ENCODE results near the gene CCDC27.

Gene CCDC27

GRCh38 chr1:3787745-3788605 is 35.7 kb downstream of the CCDC27 start:
- H3K4me3 ChIP-seq (ENCODE audit: low read depth, low read length): no peak overlapping the region
- H3K27me3 ChIP-seq: no peaks in the 10 kb centered on the region
- no peak for DNase-seq
- H3K4me1 ChIP-seq: no peaks in the 10 kb centered on the region
- H3K9me3 ChIP-seq: no peaks in the 10 kb centered on the region
- TF ChIP-seq CTCF (IDR thresholded peaks at IDR 0.05; ENCODE audit: low read depth, low read length): no peak
- no peaks in the 10 kb centered on the region; the same call in none of the 2 replicates for H3K36me3 ChIP-seq

- no peak for DNase-seq
- no peaks in the 10 kb centered on the region for H3K27me3 ChIP-seq
- H3K4me1 ChIP-seq: no peaks in the 10 kb centered on the region
- TF ChIP-seq CTCF (IDR thresholded peaks at IDR 0.05; ENCODE audit: low read depth, low read length): no peak
- no peaks in the 10 kb centered on the region; the same call in 1 of the 2 replicates for H3K36me3 ChIP-seq
- H3K4me3 ChIP-seq (ENCODE audit: low read depth, low read length): no peak overlapping the region
- H3K9me3 ChIP-seq: no peaks in the 10 kb centered on the region
Observed at GRCh38 chr1:3788756-3789420, 36.6 kb downstream of the CCDC27 start.

GRCh38 chr1:3789421-3790300 is 37.4 kb downstream of the CCDC27 start:
- Histone ChIP-seq H3K4me3 (ENCODE audit: low read depth, low read length) (no peak overlapping the region), H3K9me3 (no peaks in the 10 kb centered on the region), H3K4me1 (no peaks in the 10 kb centered on the region), H3K36me3 (no peaks in the 10 kb centered on the region; the same call in 1 of the 2 replicates), H3K27me3 (no peaks in the 10 kb centered on the region)
- DNase-seq: no peak
- TF ChIP-seq CTCF (IDR thresholded peaks at IDR 0.05; ENCODE audit: low read depth, low read length): no peak

GRCh38 chr1:3790500-3790923 is 38.3 kb downstream of the CCDC27 start:
- H3K9me3 ChIP-seq: no peaks in the 10 kb centered on the region
- no peaks in the 10 kb centered on the region; the same call in 1 of the 2 replicates for H3K36me3 ChIP-seq
- no peak for TF ChIP-seq CTCF (IDR thresholded peaks at IDR 0.05; ENCODE audit: low read depth, low read length)
- no peaks in the 10 kb centered on the region for H3K27me3 ChIP-seq
- DNase-seq: no peak
- H3K4me3 ChIP-seq (ENCODE audit: low read depth, low read length): no peak overlapping the region
- no peaks in the 10 kb centered on the region for H3K4me1 ChIP-seq

- no peaks in the 10 kb centered on the region for H3K9me3 ChIP-seq
- H3K4me1 ChIP-seq: no peaks in the 10 kb centered on the region
- H3K4me3 ChIP-seq (ENCODE audit: low read depth, low read length): no peak overlapping the region
- no peaks in the 10 kb centered on the region for H3K27me3 ChIP-seq
- no peaks in the 10 kb centered on the region; the same call in 1 of the 2 replicates for H3K36me3 ChIP-seq
- no peak for DNase-seq
- TF ChIP-seq CTCF (IDR thresholded peaks at IDR 0.05; ENCODE audit: low read depth, low read length): no peak
Observed at GRCh38 chr1:3790952-3791351, 38.7 kb downstream of the CCDC27 start.
